SU-DHL-6 (cell line): ENCODE results near the gene VDAC1.

ENCODE experiments used
- H2AFZ ChIP-seq: fragments of 200-600 bp; sonication (generic); 2 replicates; pipeline ENCODE4 v1.6.1; 2014; ENCODE audit warnings: low read depth, mild to moderate bottlenecking, moderate library complexity, mixed read lengths, antibody characterized with exemption, low read length; ENCODE audit not compliant: severe bottlenecking
- H3F3A ChIP-seq: fragments of 200-600 bp; shearing (Covaris generic); 2 replicates; pipeline ENCODE4 v1.6.0; 2016; ENCODE audit warnings: antibody characterized with exemption, mild to moderate bottlenecking; ENCODE audit not compliant: insufficient read depth
- H3K27ac ChIP-seq: fragments of 200-600 bp; sonication (generic); 2 replicates; pipeline ENCODE4 v1.5.1; 2016; ENCODE audit warnings: low read depth, mild to moderate bottlenecking, low read length, moderate library complexity, mixed read lengths
- H3K27me3 ChIP-seq: fragments of 200-600 bp; sonication (generic), shearing (Covaris generic); 2 replicates; pipeline ENCODE4 v1.6.0; 2014; ENCODE audit warnings: mild to moderate bottlenecking, low read length
- H3K36me3 ChIP-seq: fragments of 200-600 bp; sonication (generic); 2 replicates; pipeline ENCODE4 v1.6.1; 2014; ENCODE audit warnings: mild to moderate bottlenecking, low read length, mixed read lengths
- H3K4me2 ChIP-seq: fragments of 300-600, 200-600 bp; shearing (Covaris generic), sonication (generic); 2 replicates; pipeline ENCODE4 v1.6.0; 2014; ENCODE audit warnings: low read length, low read depth, mild to moderate bottlenecking; ENCODE audit not compliant: poor library complexity, severe bottlenecking
- H3K4me3 ChIP-seq: fragments of 200-600 bp; sonication (generic); 2 replicates; pipeline ENCODE4 v1.5.1; 2014; ENCODE audit warnings: antibody characterized with exemption, low read length, mild to moderate bottlenecking, mixed read lengths; ENCODE audit not compliant: insufficient read depth, poor library complexity, severe bottlenecking
- H3K79me2 ChIP-seq: fragments of 200-600 bp; sonication (generic); 2 replicates; pipeline ENCODE4 v1.6.1; 2014; ENCODE audit warnings: mild to moderate bottlenecking, low read length, moderate library complexity; ENCODE audit not compliant: insufficient read depth
- H3K9ac ChIP-seq: fragments of 200-600 bp; sonication (generic); 2 replicates; pipeline ENCODE4 v1.7.0; 2014; ENCODE audit warnings: mild to moderate bottlenecking, low read length
- H3K9me2 ChIP-seq: fragments of 200-600 bp; sonication (generic); replicated peaks from 2 replicates; pipeline ENCODE4 v1.6.1; 2014; ENCODE audit warnings: low read length; ENCODE audit not compliant: insufficient read depth
- H3K9me3 ChIP-seq: fragments of 200-600 bp; sonication (generic); 2 replicates; pipeline ENCODE4 v1.6.1; 2014; ENCODE audit warnings: low read length, mixed read lengths; ENCODE audit not compliant: insufficient read depth
- H4K20me1 ChIP-seq: fragments of 200-600 bp; sonication (generic); 2 replicates; pipeline ENCODE4 v1.6.1; 2014; ENCODE audit warnings: low read depth, mild to moderate bottlenecking, antibody characterized with exemption, low read length, moderate library complexity, mixed read lengths
- EZH2phosphoT487 ChIP-seq: fragments of 200-600 bp; sonication (generic), shearing (Covaris generic); conservative IDR thresholded peaks from 2 replicates; pipeline ENCODE4 v1.6.1; 2018; ENCODE audit warnings: mild to moderate bottlenecking, antibody characterized with exemption, low read length, moderate library complexity, mixed read lengths
- TF ChIP-seq, protein P1 (sequence below): fragments of 200-600 bp; sonication (generic); IDR thresholded peaks from one replicate; pipeline ENCODE4 v1.5.1; 2017; ENCODE audit warnings: antibody characterized with exemption, mild to moderate bottlenecking, low read length, moderate library complexity; ENCODE audit not compliant: insufficient read depth, poor library complexity, severe bottlenecking

VDAC1 gene

DNA sequence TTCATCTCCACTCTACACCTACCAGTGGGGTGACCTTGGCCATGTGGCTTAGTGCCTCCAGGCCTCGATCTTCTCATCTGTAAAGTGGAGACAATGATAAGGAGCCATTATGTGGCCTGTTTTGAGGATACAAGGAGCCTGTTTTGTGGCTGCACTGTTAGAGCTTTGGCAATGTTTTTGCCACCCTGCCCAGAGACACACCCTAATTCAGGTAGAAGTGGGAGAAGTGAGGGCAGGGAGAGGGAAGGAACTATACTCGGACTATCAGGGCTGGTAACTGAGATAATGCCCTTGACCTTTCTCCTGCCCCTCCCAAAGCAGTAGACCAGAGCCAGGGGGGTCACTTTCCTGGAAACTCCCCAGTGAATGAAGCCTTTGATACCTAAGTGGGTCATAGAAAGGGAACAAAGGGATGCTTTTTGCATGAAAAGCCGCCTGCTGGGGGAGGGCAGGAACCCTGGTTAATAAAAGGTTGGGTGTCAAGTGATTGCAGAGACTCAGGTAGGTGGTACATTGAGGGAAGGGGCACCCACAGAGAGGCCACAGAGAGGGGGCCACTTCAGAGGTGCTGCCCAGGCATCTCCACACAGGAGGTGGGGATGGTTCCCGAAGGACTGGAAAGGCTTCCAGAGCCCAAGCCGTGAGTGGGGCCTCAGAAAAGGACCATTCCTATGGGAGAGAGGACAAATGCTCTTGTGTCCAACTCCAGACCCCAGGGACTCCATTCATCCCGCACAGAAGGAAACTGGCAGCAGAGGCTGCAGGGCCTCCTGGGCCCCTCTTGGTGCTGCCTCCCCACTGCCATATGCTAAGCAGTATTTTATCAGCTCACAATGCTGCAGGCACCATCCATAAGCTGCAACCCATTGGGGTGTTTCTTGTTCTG, 42.3 kb upstream of the VDAC1 start:
- Histone ChIP-seq H3K9me2 (no peaks in the 10 kb centered on the region), H2AFZ (no peak overlapping the region), H3K4me3 (no peak overlapping the region), H3F3A (no peaks in the 10 kb centered on the region), H3K27ac (no peak overlapping the region), H3K27me3 (no peaks in the 10 kb centered on the region), H3K79me2 (no peaks in the 10 kb centered on the region), H3K9me3 (no peaks in the 10 kb centered on the region), H3K9ac (no peak overlapping the region), H3K4me2 (no peak overlapping the region), H4K20me1 (no peaks in the 10 kb centered on the region), H3K36me3 (no peaks in the 10 kb centered on the region)
- TF ChIP-seq, protein P1, sequence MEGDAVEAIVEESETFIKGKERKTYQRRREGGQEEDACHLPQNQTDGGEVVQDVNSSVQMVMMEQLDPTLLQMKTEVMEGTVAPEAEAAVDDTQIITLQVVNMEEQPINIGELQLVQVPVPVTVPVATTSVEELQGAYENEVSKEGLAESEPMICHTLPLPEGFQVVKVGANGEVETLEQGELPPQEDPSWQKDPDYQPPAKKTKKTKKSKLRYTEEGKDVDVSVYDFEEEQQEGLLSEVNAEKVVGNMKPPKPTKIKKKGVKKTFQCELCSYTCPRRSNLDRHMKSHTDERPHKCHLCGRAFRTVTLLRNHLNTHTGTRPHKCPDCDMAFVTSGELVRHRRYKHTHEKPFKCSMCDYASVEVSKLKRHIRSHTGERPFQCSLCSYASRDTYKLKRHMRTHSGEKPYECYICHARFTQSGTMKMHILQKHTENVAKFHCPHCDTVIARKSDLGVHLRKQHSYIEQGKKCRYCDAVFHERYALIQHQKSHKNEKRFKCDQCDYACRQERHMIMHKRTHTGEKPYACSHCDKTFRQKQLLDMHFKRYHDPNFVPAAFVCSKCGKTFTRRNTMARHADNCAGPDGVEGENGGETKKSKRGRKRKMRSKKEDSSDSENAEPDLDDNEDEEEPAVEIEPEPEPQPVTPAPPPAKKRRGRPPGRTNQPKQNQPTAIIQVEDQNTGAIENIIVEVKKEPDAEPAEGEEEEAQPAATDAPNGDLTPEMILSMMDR = no peak
- TF ChIP-seq EZH2phosphoT487 = no peak

DNA sequence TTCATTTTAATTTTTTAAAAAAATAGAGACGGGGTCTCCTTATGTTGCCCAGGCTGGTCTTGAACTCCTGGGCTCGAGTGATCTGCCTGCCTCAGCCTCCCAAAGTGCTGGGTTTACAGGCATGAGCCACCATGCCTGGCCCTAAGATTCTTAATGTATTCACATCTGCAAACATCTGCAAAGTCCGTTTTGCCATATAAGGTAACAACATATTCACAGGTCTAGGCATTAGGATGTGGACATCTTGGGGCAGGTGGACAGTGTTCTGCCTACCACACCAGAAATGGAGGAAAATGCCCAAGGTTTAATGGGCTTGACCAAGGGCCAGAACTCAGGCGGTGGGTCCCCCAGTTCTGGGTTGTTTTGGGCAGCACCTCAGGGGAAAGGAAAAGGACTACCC, 41.6 kb upstream of the VDAC1 start:
- Histone ChIP-seq H3K9ac (no peak overlapping the region), H3K9me2 (no peaks in the 10 kb centered on the region), H4K20me1 (no peaks in the 10 kb centered on the region), H2AFZ (no peak overlapping the region), H3K9me3 (no peaks in the 10 kb centered on the region), H3K27ac (no peak overlapping the region), H3K79me2 (no peaks in the 10 kb centered on the region), H3F3A (no peaks in the 10 kb centered on the region), H3K27me3 (no peaks in the 10 kb centered on the region), H3K4me2 (no peak overlapping the region), H3K4me3 (no peak overlapping the region), H3K36me3 (no peaks in the 10 kb centered on the region)
- TF ChIP-seq, protein P1 = no peak
- TF ChIP-seq EZH2phosphoT487 = no peak

DNA sequence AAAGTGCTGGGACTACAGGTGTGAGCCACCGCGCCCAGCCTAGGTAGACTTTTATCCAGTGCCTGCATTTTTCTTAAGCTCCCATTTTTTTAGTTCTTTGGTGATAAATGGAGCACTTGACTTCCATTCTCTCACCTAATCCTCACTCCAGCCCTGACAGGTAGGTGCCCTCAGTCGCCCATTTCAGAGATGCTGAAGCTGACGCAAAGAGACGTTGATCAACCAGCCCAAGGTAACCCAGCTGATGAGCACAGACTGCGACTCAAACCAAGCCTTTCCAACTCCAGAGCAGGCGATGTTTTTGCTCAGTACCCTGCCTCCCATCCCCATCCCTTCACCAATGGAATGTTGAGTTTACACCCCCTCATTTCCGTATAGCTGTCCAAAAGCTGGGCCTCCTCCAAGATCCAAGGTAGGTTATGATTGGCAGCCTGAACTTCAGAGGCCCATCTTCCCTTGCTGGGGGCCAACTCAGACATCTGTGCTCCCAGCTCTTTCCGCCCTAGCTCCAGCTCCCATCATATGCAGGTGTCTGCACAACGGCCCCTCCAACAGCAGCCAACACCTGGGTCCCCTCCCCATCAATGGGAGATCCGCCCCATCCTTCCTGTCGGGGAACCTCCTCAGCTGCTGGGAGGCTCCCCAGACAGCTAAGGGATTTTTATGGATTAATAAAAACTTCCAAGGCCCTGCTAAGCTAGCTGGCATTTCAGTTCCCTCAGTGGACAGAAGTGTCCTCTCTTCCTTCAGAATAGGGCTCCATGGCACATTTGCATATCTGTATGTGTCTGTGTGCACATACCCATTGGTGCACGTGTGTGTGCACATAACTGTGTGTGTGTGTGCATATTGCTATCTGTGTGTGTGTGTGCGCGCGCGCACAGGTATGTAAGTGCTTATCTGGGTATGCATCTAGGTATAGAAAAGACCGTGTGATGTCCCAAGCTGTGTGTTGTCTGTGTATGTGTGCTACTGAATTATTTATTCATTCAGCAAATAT, 39.3 kb upstream of the VDAC1 start:
- H3K79me2 ChIP-seq = no peaks in the 10 kb centered on the region
- no peak overlapping the region for H3K4me3 ChIP-seq
- H3K9ac ChIP-seq = no peak overlapping the region
- no peak overlapping the region for H3K27ac ChIP-seq
- H3K9me2 ChIP-seq = no peaks in the 10 kb centered on the region
- H3K4me2 ChIP-seq = no peak overlapping the region
- H3K27me3 ChIP-seq = no peaks in the 10 kb centered on the region
- H3F3A ChIP-seq = no peaks in the 10 kb centered on the region
- H3K9me3 ChIP-seq = no peaks in the 10 kb centered on the region
- H2AFZ ChIP-seq = no peak overlapping the region
- H4K20me1 ChIP-seq = no peaks in the 10 kb centered on the region
- no peak for TF ChIP-seq EZH2phosphoT487
- TF ChIP-seq, protein P1 = no peak
- H3K36me3 ChIP-seq = no peaks in the 10 kb centered on the region
